SK-N-SH (cell line): ENCODE measurements around the gene SNN. TPM values are rescaled to one million over a fixed set of nuclear protein-coding genes. Genes with fewer than 3 reads are reported as not detected.

Experiments
- CTCF ChIA-PET: fragments of 300-600, 350-600 bp; formaldehyde crosslinking; extraction: SDS; loops from one replicate; lab custom pipeline; 2021; lab: Yijun Ruan, JAX
- POLR2A ChIA-PET: fragments of 350-600 bp; sonication (Branson Sonifier 250); formaldehyde crosslinking; extraction: SDS; loops from one replicate; lab custom pipeline; 2020; ENCODE audit warnings: antibody characterized with exemption, inconsistent platforms; lab: Yijun Ruan, JAX
- DNase-seq: peaks from one replicate; pipeline ENCODE4 v3.0.0; 2012
- H2AFZ ChIP-seq: fragments of 200-600 bp; sonication (generic); 2 replicates; pipeline ENCODE4 v1.8.1; 2016; ENCODE audit warnings: antibody characterized with exemption, mild to moderate bottlenecking, low read depth
- H3F3A ChIP-seq: fragments of 200-600 bp; sonication (generic); replicated peaks from 2 replicates; pipeline ENCODE3; 2016; ENCODE audit warnings: antibody characterized with exemption, mild to moderate bottlenecking; ENCODE audit not compliant: insufficient read depth
- H3K27ac ChIP-seq, 2 experiments: fragments of 200-500 bp in 1 of 2; fragments of 200-600 bp in 1 of 2; sonication (Bioruptor generic) in 1 of 2; sonication (generic), shearing (Covaris generic) in 1 of 2; 2 replicates each; pipeline versions ENCODE4 v1.5.1 to v1.6.1; 2014 to 2016; ENCODE audit warnings: low read depth in 2 of 2, inconsistent platforms in 1 of 2, low read length in 1 of 2, mild to moderate bottlenecking in 1 of 2, mixed read lengths in 1 of 2
- H3K27me3 ChIP-seq: fragments of 200-600 bp; sonication (generic), shearing (Covaris generic); 2 replicates; pipeline ENCODE4 v1.6.1; 2016; ENCODE audit warnings: mixed run types; ENCODE audit not compliant: insufficient read depth
- H3K36me3 ChIP-seq, 2 experiments: fragments of 200-500 bp in 1 of 2; fragments of 200-600 bp in 1 of 2; sonication (Bioruptor generic) in 1 of 2; sonication (generic) in 1 of 2; replicated peaks in 1 of 2; 2 replicates each; pipeline versions ENCODE3 to v1.5.1; 2014 to 2016; ENCODE audit warnings: low read length in 1 of 2, mild to moderate bottlenecking in 1 of 2; ENCODE audit not compliant: insufficient read depth in 2 of 2, control insufficient read depth in 1 of 2
- H3K4me1 ChIP-seq, 2 experiments: fragments of 200-500 bp in 1 of 2; fragments of 200-600 bp in 1 of 2; sonication (Bioruptor generic) in 1 of 2; sonication (generic), shearing (Covaris generic) in 1 of 2; 2 replicates each; pipeline versions ENCODE4 v1.5.1 to v1.6.1; 2014 to 2016; ENCODE audit warnings: low read depth in 1 of 2, low read length in 1 of 2, mixed run types in 1 of 2; ENCODE audit not compliant: insufficient read depth in 2 of 2, control insufficient read depth in 1 of 2
- H3K4me2 ChIP-seq: fragments of 200-600 bp; sonication (generic), shearing (Covaris generic); 2 replicates; pipeline ENCODE4 v1.6.1; 2017; ENCODE audit warnings: mixed run types
- H3K4me3 ChIP-seq, 2 experiments: fragments of 200-500 bp in 1 of 2; fragments of 200-600 bp in 1 of 2; sonication (Bioruptor generic) in 1 of 2; sonication (generic), shearing (Covaris generic) in 1 of 2; 2 replicates each; pipeline versions ENCODE4 v1.5.1 to v1.8.1; 2014 to 2016; ENCODE audit warnings: low read depth in 2 of 2, inconsistent platforms in 1 of 2, low read length in 1 of 2, mild to moderate bottlenecking in 1 of 2, mixed read lengths in 1 of 2, moderate library complexity in 1 of 2
- H3K79me2 ChIP-seq: fragments of 200-600 bp; sonication (generic); 2 replicates; pipeline ENCODE4 v1.8.1; 2017; ENCODE audit warnings: mild to moderate bottlenecking; ENCODE audit not compliant: insufficient read depth
- H3K9ac ChIP-seq: fragments of 200-600 bp; sonication (generic); 2 replicates; pipeline ENCODE4 v1.6.1; 2017; ENCODE audit warnings: mixed run types
- H3K9me2 ChIP-seq: fragments of 200-600 bp; sonication (generic); 2 replicates; pipeline ENCODE4 v1.6.1; 2017; ENCODE audit warnings: mixed run types
- H3K9me3 ChIP-seq: fragments of 200-600 bp; sonication (generic); 2 replicates; pipeline ENCODE4 v1.6.1; 2017; ENCODE audit warnings: mixed run types, mild to moderate bottlenecking, moderate library complexity
- H4K20me1 ChIP-seq: fragments of 200-600 bp; sonication (generic); 2 replicates; pipeline ENCODE4 v1.6.1; 2017; ENCODE audit warnings: mild to moderate bottlenecking, mixed run types; ENCODE audit not compliant: insufficient read depth
- CHD2 ChIP-seq: fragments of 150-350 bp; IDR thresholded peaks from 2 replicates; pipeline ENCODE4 v1.6.1; 2018; ENCODE audit warnings: low read length; ENCODE audit not compliant: partially characterized antibody
- CTCF ChIP-seq: fragments of 200-600 bp; sonication (generic); IDR thresholded peaks from 2 replicates; pipeline ENCODE4 v1.6.1; 2017; ENCODE audit warnings: antibody characterized with exemption, mild to moderate bottlenecking, moderate library complexity
- EP300 ChIP-seq, 2 experiments: IDR thresholded peaks; 2 replicates each; pipeline versions ENCODE4 v1.4.0 to v1.6.1; 2012; ENCODE audit warnings: borderline replicate concordance in 1 of 2, low read depth in 1 of 2, low read length in 1 of 2
- FOXM1 ChIP-seq: IDR thresholded peaks from 2 replicates; pipeline ENCODE4 v1.4.0; 2012; ENCODE audit warnings: low read depth, mild to moderate bottlenecking
- GABPA ChIP-seq: IDR thresholded peaks from 2 replicates; pipeline ENCODE4 v1.4.0; 2012; ENCODE audit warnings: low read depth, mild to moderate bottlenecking
- NFIC ChIP-seq: IDR thresholded peaks from 2 replicates; pipeline ENCODE4 v1.4.0; 2012; ENCODE audit warnings: borderline replicate concordance
- PBX3 ChIP-seq: IDR thresholded peaks from 2 replicates; pipeline ENCODE4; 2012
- RCOR1 ChIP-seq: fragments of 150-350 bp; IDR thresholded peaks from 2 replicates; pipeline ENCODE4 v1.6.1; 2017; ENCODE audit warnings: antibody characterized with exemption, low read length
- REST ChIP-seq: IDR thresholded peaks from 2 replicates; pipeline ENCODE4 v1.6.1; 2012; ENCODE audit warnings: mild to moderate bottlenecking, low read depth, low read length, moderate library complexity
- SIN3A ChIP-seq: IDR thresholded peaks from 2 replicates; pipeline ENCODE4 v1.6.1; 2012; ENCODE audit warnings: low read depth, mild to moderate bottlenecking, low read length, moderate library complexity, borderline replicate concordance
- SMC3 ChIP-seq: IDR thresholded peaks from 2 replicates; pipeline ENCODE4 v1.6.1; 2012; ENCODE audit warnings: low read depth, low read length, improper control_type of control experiment
- TCF12 ChIP-seq: IDR thresholded peaks from 2 replicates; pipeline ENCODE4 v1.4.0; 2012
- TEAD4 ChIP-seq: IDR thresholded peaks from 2 replicates; pipeline ENCODE4 v1.4.0; 2012; ENCODE audit warnings: mild to moderate bottlenecking, borderline replicate concordance; ENCODE audit not compliant: insufficient read depth
- YY1 ChIP-seq: IDR thresholded peaks from 2 replicates; pipeline ENCODE4 v1.4.0; 2012; ENCODE audit warnings: low read depth, mild to moderate bottlenecking
- WGBS: methylation state at CpG from one replicate; pipeline ENCODE4 v1.1.6; 2017; ENCODE audit warnings: low lambda C conversion rate; 5-methylcytosine and 5-hydroxymethylcytosine counted together
- polyA plus RNA-seq, 3 experiments: library from polyadenylated mRNA; depleted of rRNA; stranded (reverse); fragments of >200 nt; gene quantifications; 2 replicates each; pipeline ENCODE4 v1.2.3, GENCODE V29; 2012

SNN gene
- polyA plus RNA-seq, 1 of the 3 experiments (the other 2 are of a cell fraction): 15.4 TPM

GRCh38 chr16:11630046-11630767 lies 38.0 kb upstream of the SNN start (continued):
- TF ChIP-seq REST (no peak), TEAD4 (no peak), YY1 (no peak), NFIC (no peak), SIN3A (no peak), PBX3 (no peak), SMC3 (no peak), EP300 (IDR thresholded peaks at IDR 0.05; ENCODE audit: borderline replicate concordance in 1 of 2, low read depth in 1 of 2, low read length in 1 of 2) (no peak)

GRCh38 chr16:11630768-11631056 lies 37.5 kb upstream of the SNN start:
- H4K20me1 ChIP-seq: no peaks in the 10 kb centered on the region
- no peaks in the 10 kb centered on the region for H3F3A ChIP-seq
- H3K4me1 ChIP-seq: peaks cover 0 to 6% of the 10 kb centered on the region in 2 experiments; a peak in 1 of 4 replicates
- ChIA-PET CTCF (interaction anchor here (1.6 to 2.0 kb wide), 2 partner anchors 8 to 223 kb away, joined by 4 to 5 read pairs; no protein-coding TSS in a partner anchor), POLR2A (no interaction called here)
- no peaks in the 10 kb centered on the region for H3K9me2 ChIP-seq
- H3K27me3 ChIP-seq: no peaks in the 10 kb centered on the region
- H3K79me2 ChIP-seq: no peaks in the 10 kb centered on the region
- H3K36me3 ChIP-seq: no peaks in the 10 kb centered on the region
- no peak overlapping the region for H2AFZ ChIP-seq
- no peak overlapping the region for H3K4me2 ChIP-seq
- no peak overlapping the region for H3K27ac ChIP-seq
- H3K4me3 ChIP-seq: no peak overlapping the region
- DNase-seq: no peak
- no peak for TF ChIP-seq RCOR1
- TF ChIP-seq TCF12: no peak
- no peak for TF ChIP-seq FOXM1
- no peak for TF ChIP-seq CHD2
- no peak for TF ChIP-seq YY1
- TF ChIP-seq PBX3: no peak
- no peak for TF ChIP-seq NFIC
- TF ChIP-seq CTCF: no peak
- no peak for TF ChIP-seq TEAD4
- TF ChIP-seq GABPA: no peak
- no peaks in the 10 kb centered on the region for H3K9me3 ChIP-seq
- H3K9ac ChIP-seq: no peak overlapping the region
- 78% methylated on average over 6 of the region's 6 CpGs for WGBS
